ENCODE data around the gene PCDHAC2.

Gene PCDHAC2

GRCh38 chr5:140934964-140935606 lies 31.2 kb upstream of the PCDHAC2 start:
- no peaks in the 10 kb centered on the region for H3K9me3 ChIP-seq (ENCODE audit: low read length)
- no peak overlapping the region for H3K4me3 ChIP-seq (ENCODE audit: low read depth, low read length, poor library complexity, severe bottlenecking)
- TF ChIP-seq EZH2 (IDR thresholded peaks at IDR 0.05; ENCODE audit: borderline replicate concordance, low read length), result no peak
- TF ChIP-seq CTCF (IDR thresholded peaks at IDR 0.05; ENCODE audit: low read length), result no peak
- no peaks in the 10 kb centered on the region for H3F3A ChIP-seq (ENCODE audit: insufficient read depth, low read length)
- H3K4me2 ChIP-seq (ENCODE audit: low read length), result no peak overlapping the region
- H3K9ac ChIP-seq (ENCODE audit: low read length), result no peak overlapping the region
- no peaks in the 10 kb centered on the region for H4K20me1 ChIP-seq (ENCODE audit: insufficient read depth, low read length)
- H3K79me2 ChIP-seq (ENCODE audit: insufficient read depth, low read length), result no peaks in the 10 kb centered on the region
- no peaks in the 10 kb centered on the region for H3K36me3 ChIP-seq (ENCODE audit: insufficient read depth, low read length)
- no peak overlapping the region for H2AFZ ChIP-seq (ENCODE audit: low read length)
- no peak overlapping the region for H3K27ac ChIP-seq (ENCODE audit: low read depth, low read length, poor library complexity, severe bottlenecking)
- no peaks in the 10 kb centered on the region for H3K9me2 ChIP-seq (ENCODE audit: low read depth, low read length)
- no peaks in the 10 kb centered on the region for H3K27me3 ChIP-seq (ENCODE audit: insufficient read depth, low read length)
- no peaks in the 10 kb centered on the region for H3K4me1 ChIP-seq (ENCODE audit: insufficient read depth, low read length, severe bottlenecking)

- no peaks in the 10 kb centered on the region for H3F3A ChIP-seq (ENCODE audit: insufficient read depth, low read length)
- no peak overlapping the region for H3K4me3 ChIP-seq (ENCODE audit: low read depth, low read length, poor library complexity, severe bottlenecking)
- no peak overlapping the region for H3K4me2 ChIP-seq (ENCODE audit: low read length)
- H4K20me1 ChIP-seq (ENCODE audit: insufficient read depth, low read length), result no peaks in the 10 kb centered on the region
- no peak overlapping the region for H3K9ac ChIP-seq (ENCODE audit: low read length)
- H3K27me3 ChIP-seq (ENCODE audit: insufficient read depth, low read length), result no peaks in the 10 kb centered on the region
- H2AFZ ChIP-seq (ENCODE audit: low read length), result no peak overlapping the region
- H3K9me2 ChIP-seq (ENCODE audit: low read depth, low read length), result no peaks in the 10 kb centered on the region
- H3K9me3 ChIP-seq (ENCODE audit: low read length), result no peaks in the 10 kb centered on the region; the same call in 1 of the 2 replicates
- no peak overlapping the region for H3K27ac ChIP-seq (ENCODE audit: low read depth, low read length, poor library complexity, severe bottlenecking)
- H3K79me2 ChIP-seq (ENCODE audit: insufficient read depth, low read length), result no peaks in the 10 kb centered on the region
- TF ChIP-seq CTCF (IDR thresholded peaks at IDR 0.05; ENCODE audit: low read length) (no peak), EZH2 (IDR thresholded peaks at IDR 0.05; ENCODE audit: borderline replicate concordance, low read length) (no peak)
- H3K4me1 ChIP-seq (ENCODE audit: insufficient read depth, low read length, severe bottlenecking), result no peaks in the 10 kb centered on the region
- no peaks in the 10 kb centered on the region for H3K36me3 ChIP-seq (ENCODE audit: insufficient read depth, low read length)
Observed at GRCh38 chr5:140946578-140946977, 19.7 kb upstream of the PCDHAC2 start.

GRCh38 chr5:140951636-140952035 lies 14.6 kb upstream of the PCDHAC2 start:
- Histone ChIP-seq H3F3A (ENCODE audit: insufficient read depth, low read length) (no peaks in the 10 kb centered on the region), H4K20me1 (ENCODE audit: insufficient read depth, low read length) (no peaks in the 10 kb centered on the region), H3K27ac (ENCODE audit: low read depth, low read length, poor library complexity, severe bottlenecking) (no peak overlapping the region), H3K27me3 (ENCODE audit: insufficient read depth, low read length) (no peaks in the 10 kb centered on the region), H3K9me3 (ENCODE audit: low read length) (no peaks in the 10 kb centered on the region; the same call in 1 of the 2 replicates), H3K79me2 (ENCODE audit: insufficient read depth, low read length) (no peaks in the 10 kb centered on the region), H3K9ac (ENCODE audit: low read length) (no peak overlapping the region), H3K36me3 (ENCODE audit: insufficient read depth, low read length) (no peaks in the 10 kb centered on the region), H3K4me2 (ENCODE audit: low read length) (no peak overlapping the region), H3K4me1 (ENCODE audit: insufficient read depth, low read length, severe bottlenecking) (no peaks in the 10 kb centered on the region), H2AFZ (ENCODE audit: low read length) (no peak overlapping the region), H3K9me2 (ENCODE audit: low read depth, low read length) (no peaks in the 10 kb centered on the region), H3K4me3 (ENCODE audit: low read depth, low read length, poor library complexity, severe bottlenecking) (no peak overlapping the region)
- TF ChIP-seq EZH2 (IDR thresholded peaks at IDR 0.05; ENCODE audit: borderline replicate concordance, low read length) (no peak), CTCF (IDR thresholded peaks at IDR 0.05; ENCODE audit: low read length) (no peak)

Data from OCI-LY1 (cell line).